B cell (primary cell): Measurements from ENCODE around the gene SLC22A17. TPM values are rescaled to one million over a fixed set of nuclear protein-coding genes. Genes with fewer than 3 reads are reported as not detected.

Experiments
- ATAC-seq: fragments of 200-7000 bp; cut with Tn5 transposase; one replicate; pipeline ENCODE4 v1.10.0; 2021; ENCODE audit warnings: low read depth, mild to moderate bottlenecking, moderate number of reproducible peaks, moderate library complexity
- CTCF ChIA-PET: fragments of 350-600 bp; sonication (Branson Sonifier 250); formaldehyde crosslinking; loops from one replicate; lab custom pipeline; 2021; ENCODE audit warnings: antibody characterized with exemption, inconsistent platforms; lab: Charles Lee
- POLR2A ChIA-PET: fragments of 350-600 bp; sonication (Branson Sonifier 250); formaldehyde crosslinking; loops from one replicate; lab custom pipeline; 2021; ENCODE audit warnings: antibody characterized with exemption; lab: Charles Lee
- DNase-seq: peaks from one replicate; pipeline ENCODE4 v3.0.0; 2013
- H2AFZ ChIP-seq: 2 replicates; pipeline ENCODE4 v1.6.1; 2012; ENCODE audit warnings: mild to moderate bottlenecking, low read depth, low read length; ENCODE audit not compliant: insufficient read depth, poor library complexity, severe bottlenecking
- H3K27ac ChIP-seq, 2 donors: 1 replicate in 1 of 2; 2 replicates in 1 of 2; pipeline ENCODE4 v1.5.1; 2012 to 2013; ENCODE audit warnings: low read length in 2 of 2, mild to moderate bottlenecking in 2 of 2, moderate library complexity in 1 of 2
- H3K27me3 ChIP-seq, 4 experiments: fragments of 200-600 bp in 1 of 4; sonication (generic) in 1 of 4; replicated peaks in 1 of 4; 1 replicate in 2 of 4; 2 replicates in 2 of 4; pipeline versions ENCODE4 v1.6.1 to v1.7.0; 2013 to 2016; ENCODE audit warnings: low read length in 3 of 4, mild to moderate bottlenecking in 2 of 4, mixed read lengths in 1 of 4, moderate library complexity in 1 of 4; ENCODE audit not compliant: insufficient read depth in 4 of 4, control insufficient read depth in 3 of 4; ENCODE audit errors: control extremely low read depth in 1 of 4
- H3K36me3 ChIP-seq, 2 experiments: replicated peaks in 1 of 2; 1 replicate in 1 of 2; 2 replicates in 1 of 2; pipeline versions ENCODE4 v1.6.1 to v1.7.1; 2013; ENCODE audit warnings: low read length in 1 of 2; ENCODE audit not compliant: insufficient read depth in 2 of 2, control insufficient read depth in 1 of 2; ENCODE audit errors: control extremely low read depth in 1 of 2, extremely low read depth in 1 of 2
- H3K4me1 ChIP-seq, 2 donors: fragments of 200-600 bp in 1 of 2; sonication (generic) in 1 of 2; 1 replicate in 1 of 2; 2 replicates in 1 of 2; pipeline versions ENCODE4 v1.5.1 to v1.6.1; 2013 to 2017; ENCODE audit warnings: low read length in 2 of 2; ENCODE audit not compliant: control insufficient read depth in 2 of 2, insufficient read depth in 2 of 2
- H3K4me2 ChIP-seq: replicated peaks from 2 replicates; pipeline ENCODE3; 2012; ENCODE audit warnings: mild to moderate bottlenecking, low read depth, low read length; ENCODE audit not compliant: poor library complexity, severe bottlenecking
- H3K4me3 ChIP-seq, 5 experiments: fragments of 200-600 bp in 1 of 5; sonication (generic) in 1 of 5; 1 replicate in 3 of 5; 2 replicates in 2 of 5; pipeline versions ENCODE4 v1.5.1 to v1.7.0; 2011 to 2016; ENCODE audit warnings: low read length in 4 of 5, mild to moderate bottlenecking in 4 of 5, low read depth in 2 of 5, control low read depth in 1 of 5, moderate library complexity in 1 of 5; ENCODE audit not compliant: insufficient read depth in 1 of 5; ENCODE audit errors: control extremely low read depth in 1 of 5, extremely low read depth in 1 of 5
- H3K79me2 ChIP-seq: fragments of 200-600 bp; sonication (generic); one replicate; pipeline ENCODE4 v1.6.0; 2016; ENCODE audit warnings: low read length; ENCODE audit not compliant: control insufficient read depth, insufficient read depth
- H3K9ac ChIP-seq: fragments of 200-600 bp; sonication (generic); 2 replicates; pipeline ENCODE4 v1.6.1; 2017; ENCODE audit warnings: mild to moderate bottlenecking, low read length, moderate library complexity
- H3K9me3 ChIP-seq, 3 donors: one replicate each; pipeline versions ENCODE4 v1.6.1 to v1.7.1; 2013; ENCODE audit warnings: low read length in 2 of 3; ENCODE audit not compliant: control insufficient read depth in 2 of 3, insufficient read depth in 1 of 3; ENCODE audit errors: control extremely low read depth in 1 of 3
- H4K20me1 ChIP-seq: 2 replicates; pipeline ENCODE4 v1.6.0; 2012; ENCODE audit warnings: mild to moderate bottlenecking, low read length; ENCODE audit not compliant: insufficient read depth, control insufficient read depth, poor library complexity, severe bottlenecking
- H3K27ac Mint-ChIP-seq: one replicate; pipeline ENCODE4 v1.8.0; 2021; ENCODE audit warnings: mixed read lengths
- H3K27me3 Mint-ChIP-seq: one replicate; pipeline ENCODE4 v1.8.0; 2021; ENCODE audit warnings: mixed read lengths
- H3K4me1 Mint-ChIP-seq: one replicate; pipeline ENCODE4 v1.8.0; 2021; ENCODE audit warnings: mixed read lengths
- H3K4me3 Mint-ChIP-seq: one replicate; pipeline ENCODE4 v1.8.0; 2021; ENCODE audit warnings: mixed read lengths
- H3K9me3 Mint-ChIP-seq: one replicate; pipeline ENCODE4 v1.8.0; 2022; ENCODE audit warnings: mixed read lengths; ENCODE audit not compliant: insufficient read depth
- EZH2 ChIP-seq: IDR thresholded peaks from 2 replicates; pipeline ENCODE4 v1.6.1; 2012; ENCODE audit warnings: borderline replicate concordance, low read depth, mild to moderate bottlenecking, moderate library complexity, low read length; ENCODE audit not compliant: insufficient read depth, poor library complexity, severe bottlenecking
- WGBS: methylation state at CpG from one replicate; pipeline ENCODE4 v1.1.5; 2013; ENCODE audit warnings: missing lambda C conversion rate; ENCODE audit not compliant: insufficient coverage; 5-methylcytosine and 5-hydroxymethylcytosine counted together
- intact Hi-C: fragments of 100-400 bp; cut with micrococcal nuclease; formaldehyde crosslinking; loops from one replicate; pipeline ENCODE4 v1.10.0; 2022
- polyA plus RNA-seq: library from polyadenylated mRNA; depleted of rRNA; stranded (reverse); fragments of >200 nt; gene quantifications from 2 replicates; pipeline ENCODE4 v1.2.3, GENCODE V29; 2012
- total RNA-seq, 2 donors: library from RNA; stranded (reverse); fragments of 120-200 nt in 1 of 2; gene quantifications; 1 replicate in 1 of 2; 2 replicates in 1 of 2; pipeline versions ENCODE4 v1.2.3 to v1.2.4, GENCODE V29; 2013 to 2022
- TF ChIP-seq, protein P1 (sequence below): fragments of 200-600 bp; IDR thresholded peaks from one replicate; pipeline ENCODE4 v1.8.0; 2022; ENCODE audit warnings: antibody characterized with exemption, mild to moderate bottlenecking

SLC22A17 gene
- total and polyA plus RNA-seq, 2 donors (not counting 1 experiment from before 2014, with no cell fraction given): 0.89 to 0.92 TPM

DNA sequence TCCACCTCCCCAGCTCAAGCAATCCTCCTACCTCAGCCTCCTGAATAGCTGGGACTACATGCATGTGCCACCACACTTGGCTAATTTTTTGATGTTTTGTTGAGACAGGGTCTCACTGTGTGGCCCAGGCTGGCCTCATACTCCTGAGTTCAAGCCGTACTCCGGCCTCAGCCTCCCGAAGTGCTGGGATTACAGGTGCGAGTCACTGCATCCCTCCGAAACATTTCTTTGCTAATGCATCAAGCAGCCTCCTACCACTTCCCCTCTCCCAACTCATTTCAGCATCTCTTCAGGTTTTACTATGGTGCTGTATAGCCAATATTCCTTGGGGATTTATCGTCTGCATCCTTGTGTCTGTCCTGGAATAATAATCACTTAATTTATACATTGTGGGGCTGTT, 2.3 kb upstream of the SLC22A17 start:
- no peak for TF ChIP-seq EZH2
- TF ChIP-seq, protein P1, sequence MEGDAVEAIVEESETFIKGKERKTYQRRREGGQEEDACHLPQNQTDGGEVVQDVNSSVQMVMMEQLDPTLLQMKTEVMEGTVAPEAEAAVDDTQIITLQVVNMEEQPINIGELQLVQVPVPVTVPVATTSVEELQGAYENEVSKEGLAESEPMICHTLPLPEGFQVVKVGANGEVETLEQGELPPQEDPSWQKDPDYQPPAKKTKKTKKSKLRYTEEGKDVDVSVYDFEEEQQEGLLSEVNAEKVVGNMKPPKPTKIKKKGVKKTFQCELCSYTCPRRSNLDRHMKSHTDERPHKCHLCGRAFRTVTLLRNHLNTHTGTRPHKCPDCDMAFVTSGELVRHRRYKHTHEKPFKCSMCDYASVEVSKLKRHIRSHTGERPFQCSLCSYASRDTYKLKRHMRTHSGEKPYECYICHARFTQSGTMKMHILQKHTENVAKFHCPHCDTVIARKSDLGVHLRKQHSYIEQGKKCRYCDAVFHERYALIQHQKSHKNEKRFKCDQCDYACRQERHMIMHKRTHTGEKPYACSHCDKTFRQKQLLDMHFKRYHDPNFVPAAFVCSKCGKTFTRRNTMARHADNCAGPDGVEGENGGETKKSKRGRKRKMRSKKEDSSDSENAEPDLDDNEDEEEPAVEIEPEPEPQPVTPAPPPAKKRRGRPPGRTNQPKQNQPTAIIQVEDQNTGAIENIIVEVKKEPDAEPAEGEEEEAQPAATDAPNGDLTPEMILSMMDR: no peak
- CTCF ChIA-PET: interaction anchor here (1.4 to 2.6 kb wide), 2 partner anchors 12 to 25 kb away, joined by 4 to 12 read pairs; no protein-coding TSS in a partner anchor
- intact Hi-C loops: no loop called here
- Histone ChIP-seq H3K4me2 (no peak overlapping the region), H4K20me1 (no peaks in the 10 kb centered on the region), H3K9me3 (peaks cover 0 to 4% (median 3%) of the 10 kb centered on the region in 3 donors), H2AFZ (no peak overlapping the region), H3K36me3 (no peaks in the 10 kb centered on the region), H3K79me2 (no peaks in the 10 kb centered on the region), H3K9ac (no peak overlapping the region), H3K27ac (no peak overlapping the region), H3K4me3 (no peak overlapping the region), H3K4me1 (peaks cover 11 to 15% of the 10 kb centered on the region in 2 donors), H3K27me3 (peaks cover 0 to 54% (median 26%) of the 10 kb centered on the region in 4 experiments)
- 92% methylated on average over 4 of the region's 6 CpGs for WGBS
- POLR2A ChIA-PET: no interaction called here
- Mint-ChIP-seq H3K9me3 (no peaks in the 10 kb centered on the region), H3K4me3 (no peak overlapping the region), H3K27me3 (peaks cover 58% of the 10 kb centered on the region), H3K4me1 (peaks cover 14% of the 10 kb centered on the region), H3K27ac (no peak overlapping the region)
- DNase-seq: no peak
- ATAC-seq: no peak

DNA sequence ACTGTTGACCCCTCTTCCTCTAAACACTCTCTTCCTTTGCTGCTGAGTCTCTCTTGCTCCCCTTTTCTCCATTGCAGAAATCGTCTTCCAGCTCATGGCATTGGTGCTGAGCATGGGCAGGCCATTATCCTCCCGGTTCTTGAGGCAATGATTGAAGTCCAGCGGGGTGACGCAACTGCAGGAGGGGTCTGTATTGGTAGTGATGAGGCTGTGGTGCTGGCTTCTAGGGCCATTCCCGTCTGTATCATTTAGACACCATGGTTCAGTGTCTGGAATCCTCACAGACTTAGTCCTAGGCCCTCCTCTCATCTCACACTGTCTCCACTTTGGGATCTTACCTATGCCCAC, 720 bp upstream of the SLC22A17 start:
- Mint-ChIP-seq H3K27ac (no peak overlapping the region), H3K4me1 (peaks cover 14% of the 10 kb centered on the region), H3K9me3 (no peaks in the 10 kb centered on the region), H3K27me3 (peaks cover 61% of the 10 kb centered on the region), H3K4me3 (peak overlapping the region; percentile 85)
- no peak overlapping the region for H3K4me2 ChIP-seq
- intact Hi-C loops: no loop called here
- H3K27ac ChIP-seq: no peak overlapping the region
- no CpG with 5 or more reads among the region's 5 CpGs for WGBS
- DNase-seq (no peak), ATAC-seq (no peak)
- ChIA-PET CTCF (interaction anchor here (2.6 kb wide), 1 partner anchor 27 kb away, joined by 12 read pairs; no protein-coding TSS in a partner anchor), POLR2A (no interaction called here)
- H3K27me3 ChIP-seq: peaks cover 0 to 59% (median 28%) of the 10 kb centered on the region in 4 experiments
- H2AFZ ChIP-seq: no peak overlapping the region
- no peak overlapping the region for H3K9ac ChIP-seq
- peaks cover 0 to 4% (median 3%) of the 10 kb centered on the region in 3 donors for H3K9me3 ChIP-seq
- H3K4me3 ChIP-seq: no peak overlapping the region
- no peaks in the 10 kb centered on the region for H3K79me2 ChIP-seq
- H3K36me3 ChIP-seq: no peaks in the 10 kb centered on the region
- H4K20me1 ChIP-seq: no peaks in the 10 kb centered on the region
- H3K4me1 ChIP-seq: peaks cover 11 to 15% of the 10 kb centered on the region in 2 donors
- TF ChIP-seq, protein P1: no peak
- no peak for TF ChIP-seq EZH2
